K562 (cell line): ENCODE measurements around the gene DENND2C. TPM values are rescaled to one million over a fixed set of nuclear protein-coding genes. Genes with fewer than 3 reads are reported as not detected.

ENCODE experiments used
- CREB1 ChIP-seq, 2 experiments: sonication (generic) in 1 of 2; formaldehyde crosslinking in 1 of 2; IDR thresholded peaks; 2 replicates each; pipeline versions ENCODE4 v1.6.1 to v1.8.0; 2012 to 2022; ENCODE audit warnings: inconsistent platforms in 1 of 2, mild to moderate bottlenecking in 1 of 2, missing genetic modification reagents in 1 of 2, moderate library complexity in 1 of 2
- CXXC5 ChIP-seq: fragments of 250-450 bp; sonication (Bioruptor Pico); IDR thresholded peaks from 2 replicates; pipeline ENCODE4 v1.8.0; 2022; ENCODE audit warnings: inconsistent platforms, mild to moderate bottlenecking, moderate library complexity
- DDX20 ChIP-seq: fragments of 450-650 bp; IDR thresholded peaks from 2 replicates; pipeline ENCODE4 v1.6.1; 2016; ENCODE audit warnings: missing genetic modification characterization, low read depth, mild to moderate bottlenecking, missing compliant biosample characterization, moderate library complexity
- ELF2 ChIP-seq: fragments of 250-450 bp; sonication (Bioruptor Pico); IDR thresholded peaks from 2 replicates; pipeline ENCODE4 v1.5.0; 2021; ENCODE audit warnings: mild to moderate bottlenecking
- GTF2B ChIP-seq: IDR thresholded peaks from 2 replicates; pipeline ENCODE4 v1.6.1; 2011; ENCODE audit not compliant: insufficient read length; ENCODE audit errors: extremely low read depth
- KDM4B ChIP-seq, 2 experiments: fragments of 450-650 bp in 1 of 2; sonication (generic) in 1 of 2; IDR thresholded peaks; 2 replicates each; pipeline ENCODE4 v1.6.1; 2016 to 2017; ENCODE audit warnings: borderline replicate concordance in 2 of 2, antibody characterized with exemption in 1 of 2, low read depth in 1 of 2, mild to moderate bottlenecking in 1 of 2
- L3MBTL2 ChIP-seq: fragments of 450-650 bp; IDR thresholded peaks from 2 replicates; pipeline ENCODE4 v1.6.1; 2016; ENCODE audit warnings: mild to moderate bottlenecking, moderate library complexity
- MGA ChIP-seq: fragments of 450-650 bp; IDR thresholded peaks from 2 replicates; pipeline ENCODE4 v1.6.1; 2016; ENCODE audit warnings: mild to moderate bottlenecking, moderate library complexity
- NCOA6 ChIP-seq: fragments of 450-650 bp; IDR thresholded peaks from 2 replicates; pipeline ENCODE4 v1.6.1; 2017; ENCODE audit warnings: mild to moderate bottlenecking
- NFE2L1 ChIP-seq: fragments of 450-650 bp; IDR thresholded peaks from 2 replicates; pipeline ENCODE4 v1.6.1; 2016; ENCODE audit warnings: missing genetic modification characterization, low read depth, mild to moderate bottlenecking, missing compliant biosample characterization, moderate library complexity, borderline replicate concordance
- NR2C1 ChIP-seq, 2 experiments: fragments of 450-650 bp; IDR thresholded peaks; 2 replicates each; pipeline ENCODE4 v1.6.1; 2017; ENCODE audit warnings: mild to moderate bottlenecking in 2 of 2, antibody characterized with exemption in 1 of 2, inconsistent platforms in 1 of 2, missing compliant biosample characterization in 1 of 2, missing genetic modification characterization in 1 of 2
- NRF1 ChIP-seq, 2 experiments: fragments of 450-650 bp; IDR thresholded peaks in 1 of 2; conservative IDR thresholded peaks in 1 of 2; 2 replicates each; pipeline ENCODE4 v1.6.1; 2014; ENCODE audit warnings: mild to moderate bottlenecking in 2 of 2
- POLR2G ChIP-seq: fragments of 200-400 bp; formaldehyde crosslinking; IDR thresholded peaks from 2 replicates; pipeline ENCODE4 v1.6.1; 2017; ENCODE audit warnings: low read depth, mild to moderate bottlenecking, antibody characterized with exemption, low read length, moderate library complexity
- ZNF197 ChIP-seq: fragments of 200-800 bp; sonication (Bioruptor generic); IDR thresholded peaks from 2 replicates; pipeline ENCODE4 v1.6.1; 2016; ENCODE audit warnings: low read depth, missing genetic modification characterization, missing compliant biosample characterization
- polyA plus RNA-seq, 8 experiments: library from polyadenylated mRNA; depleted of rRNA in 4 of 8; stranded (reverse) in 5 of 8; unstranded in 3 of 8; fragments of >200 nt; fragmentation: Nextera tagmentation in 2 of 8; fragmentation: Illumina TruSeq in 1 of 8; extraction: Ambion mirVana in 2 of 8; extraction: Trizol in 1 of 8; gene quantifications; 2 replicates each; pipeline versions ENCODE4 v1.2.1 to v1.2.3, GENCODE V29; 2011 to 2014; ENCODE audit warnings: inconsistent platforms in 1 of 8, missing spikeins in 1 of 8
- total RNA-seq, 7 experiments: library from RNA; depleted of rRNA in 6 of 7; stranded (reverse); fragments of >200 nt in 6 of 7; fragmentation: Illumina TruSeq in 2 of 7; extraction: Trizol in 2 of 7; gene quantifications; 2 replicates each; pipeline versions ENCODE4 v1.2.1 to v1.2.3, GENCODE V29; 2011 to 2021; ENCODE audit warnings: low replicate concordance in 1 of 7

DENND2C gene
- total and polyA plus RNA-seq, 9 of the 15 experiments (the other 6 are each of a cell fraction or from before 2014, with no cell fraction given) = 0.03 to 0.25 (median 0.14) TPM

GRCh38 chr1:114670083-114671010 is 498 bp upstream of the DENND2C start (continued):
- TF ChIP-seq MGA (peak; percentile 84), POLR2G (0 out of 2 replicates have a peak, but pooled peaks have one; percentile 38), L3MBTL2 (peak; percentile 87), DDX20 (tag) (no peak), ZNF197 (CRISPR knock-in tag) (no peak), ELF2 (CRISPR knock-in tag) (no peak), KDM4B (IDR thresholded peaks at IDR 0.05; ENCODE audit: borderline replicate concordance in 2 of 2, low read depth in 1 of 2) (0 out of 4 replicates have a peak, but pooled peaks of 1 of the 2 experiments have one; percentile 56), NCOA6 (peak; percentile 47; the same call in 1 of the 2 replicates), NFE2L1 (tag) (no peak), NRF1 (conservative IDR thresholded peaks at IDR 0.05 in 1 of 2, IDR thresholded peaks at IDR 0.05 in 1 of 2) (no peak), CXXC5 (CRISPR knock-in tag) (no peak; the same call in 1 of the 2 replicates), CREB1 (IDR thresholded peaks at IDR 0.05) (no peak), CREB1 (CRISPR knock-in tag; IDR thresholded peaks at IDR 0.05) (0 out of 2 replicates have a peak, but pooled peaks have one; percentile 39), NR2C1 (IDR thresholded peaks at IDR 0.05) (no peak), NR2C1 (tag; IDR thresholded peaks at IDR 0.05) (no peak), GTF2B (no peak)
